Measurements from ENCODE around the gene ITGA8.
A peak's percentile ranks its signal among the peaks of the same experiment; 100 is the strongest.

The ITGA8 gene

GRCh38 chr10:15735763-15736162 lies 16.0 kb upstream of the ITGA8 start:
- Histone ChIP-seq H3K27me3 (replicated peaks; ENCODE audit: control insufficient read depth, insufficient read depth, low read length) (no peaks in the 10 kb centered on the region), H3K9ac (ENCODE audit: low read length) (no peak overlapping the region), H3K9me3 (ENCODE audit: control insufficient read depth, low read length) (peaks cover 4% of the 10 kb centered on the region), H3K4me1 (ENCODE audit: control insufficient read depth, insufficient read depth, low read length) (peaks cover 11% of the 10 kb centered on the region), H3K4me3 (ENCODE audit: low read length) (no peak overlapping the region), H3K36me3 (ENCODE audit: control insufficient read depth, insufficient read depth, low read length, severe bottlenecking) (no peaks in the 10 kb centered on the region)
- peak; percentile 11 for DNase-seq (ENCODE audit: low read depth)

- Histone ChIP-seq H3K4me1 (ENCODE audit: control insufficient read depth, insufficient read depth, low read length) (peaks cover 3% of the 10 kb centered on the region), H3K9ac (ENCODE audit: low read length) (no peak overlapping the region), H3K4me3 (ENCODE audit: low read length) (no peak overlapping the region), H3K9me3 (ENCODE audit: control insufficient read depth, low read length) (peaks cover 13% of the 10 kb centered on the region), H3K36me3 (ENCODE audit: control insufficient read depth, insufficient read depth, low read length, severe bottlenecking) (no peaks in the 10 kb centered on the region), H3K27me3 (replicated peaks; ENCODE audit: control insufficient read depth, insufficient read depth, low read length) (no peaks in the 10 kb centered on the region)
- DNase-seq (ENCODE audit: low read depth), result no peak
Observed at GRCh38 chr10:15730341-15730740, 10.6 kb upstream of the ITGA8 start.

- Histone ChIP-seq H3K36me3 (ENCODE audit: control insufficient read depth, insufficient read depth, low read length, severe bottlenecking) (no peaks in the 10 kb centered on the region), H3K27me3 (replicated peaks; ENCODE audit: control insufficient read depth, insufficient read depth, low read length) (no peaks in the 10 kb centered on the region), H3K4me1 (ENCODE audit: control insufficient read depth, insufficient read depth, low read length) (peaks cover 7% of the 10 kb centered on the region), H3K4me3 (ENCODE audit: low read length) (no peak overlapping the region), H3K9me3 (ENCODE audit: control insufficient read depth, low read length) (peaks cover 13% of the 10 kb centered on the region), H3K9ac (ENCODE audit: low read length) (no peak overlapping the region)
- no peak for DNase-seq (ENCODE audit: low read depth)
Observed at GRCh38 chr10:15729890-15730289, 10.2 kb upstream of the ITGA8 start.

- DNase-seq (ENCODE audit: low read depth), result no peak
- Histone ChIP-seq H3K27me3 (replicated peaks; ENCODE audit: control insufficient read depth, insufficient read depth, low read length) (peaks cover 9% of the 10 kb centered on the region), H3K9ac (ENCODE audit: low read length) (no peak overlapping the region), H3K9me3 (ENCODE audit: control insufficient read depth, low read length) (peaks cover 12% of the 10 kb centered on the region), H3K4me1 (ENCODE audit: control insufficient read depth, insufficient read depth, low read length) (peaks cover 9% of the 10 kb centered on the region), H3K4me3 (ENCODE audit: low read length) (no peak overlapping the region), H3K36me3 (ENCODE audit: control insufficient read depth, insufficient read depth, low read length, severe bottlenecking) (no peaks in the 10 kb centered on the region)
Observed at GRCh38 chr10:15726042-15726441, 6.3 kb upstream of the ITGA8 start.

GRCh38 chr10:15725603-15726002 lies 5.9 kb upstream of the ITGA8 start:
- H3K9me3 ChIP-seq (ENCODE audit: control insufficient read depth, low read length), result peaks cover 8% of the 10 kb centered on the region
- H3K4me1 ChIP-seq (ENCODE audit: control insufficient read depth, insufficient read depth, low read length), result peaks cover 9% of the 10 kb centered on the region
- no peak overlapping the region for H3K9ac ChIP-seq (ENCODE audit: low read length)
- H3K27me3 ChIP-seq (replicated peaks; ENCODE audit: control insufficient read depth, insufficient read depth, low read length), result peaks cover 13% of the 10 kb centered on the region
- H3K4me3 ChIP-seq (ENCODE audit: low read length), result no peak overlapping the region
- peak; percentile 90 for DNase-seq (ENCODE audit: low read depth)
- no peaks in the 10 kb centered on the region for H3K36me3 ChIP-seq (ENCODE audit: control insufficient read depth, insufficient read depth, low read length, severe bottlenecking)

GRCh38 chr10:15724683-15725082 lies 5.0 kb upstream of the ITGA8 start:
- Histone ChIP-seq H3K4me1 (ENCODE audit: control insufficient read depth, insufficient read depth, low read length) (peaks cover 9% of the 10 kb centered on the region), H3K4me3 (ENCODE audit: low read length) (no peak overlapping the region), H3K36me3 (ENCODE audit: control insufficient read depth, insufficient read depth, low read length, severe bottlenecking) (no peaks in the 10 kb centered on the region), H3K9me3 (ENCODE audit: control insufficient read depth, low read length) (no peaks in the 10 kb centered on the region), H3K27me3 (replicated peaks; ENCODE audit: control insufficient read depth, insufficient read depth, low read length) (peaks cover 13% of the 10 kb centered on the region), H3K9ac (ENCODE audit: low read length) (no peak overlapping the region)
- DNase-seq (ENCODE audit: low read depth), result no peak

GRCh38 chr10:15723803-15724202 lies 4.1 kb upstream of the ITGA8 start:
- H3K4me3 ChIP-seq (ENCODE audit: low read length), result no peak overlapping the region

GRCh38 chr10:15720635-15721287 lies 1.0 kb upstream of the ITGA8 start:
- Histone ChIP-seq H3K4me3 (ENCODE audit: low read length) (no peak overlapping the region), H3K9ac (ENCODE audit: low read length) (no peak overlapping the region), H3K27me3 (replicated peaks; ENCODE audit: control insufficient read depth, insufficient read depth, low read length) (peaks cover 22% of the 10 kb centered on the region), H3K4me1 (ENCODE audit: control insufficient read depth, insufficient read depth, low read length) (peaks cover 16% of the 10 kb centered on the region), H3K9me3 (ENCODE audit: control insufficient read depth, low read length) (no peaks in the 10 kb centered on the region), H3K36me3 (ENCODE audit: control insufficient read depth, insufficient read depth, low read length, severe bottlenecking) (no peaks in the 10 kb centered on the region)
- DNase-seq (ENCODE audit: low read depth), result no peak

More at GRCh38 chr10:15723803-15724202, 4.1 kb upstream of the ITGA8 start:
- no peaks in the 10 kb centered on the region for H3K36me3 ChIP-seq (ENCODE audit: control insufficient read depth, insufficient read depth, low read length, severe bottlenecking)
- H3K9me3 ChIP-seq (ENCODE audit: control insufficient read depth, low read length), result no peaks in the 10 kb centered on the region
- H3K4me1 ChIP-seq (ENCODE audit: control insufficient read depth, insufficient read depth, low read length), result peaks cover 13% of the 10 kb centered on the region
- H3K27me3 ChIP-seq (replicated peaks; ENCODE audit: control insufficient read depth, insufficient read depth, low read length), result peaks cover 19% of the 10 kb centered on the region
- H3K9ac ChIP-seq (ENCODE audit: low read length), result no peak overlapping the region
- no peak for DNase-seq (ENCODE audit: low read depth)

- peak; percentile 79 for DNase-seq (ENCODE audit: low read depth)
- Histone ChIP-seq H3K9ac (ENCODE audit: low read length) (peak overlapping the region; percentile 74), H3K27me3 (replicated peaks; ENCODE audit: control insufficient read depth, insufficient read depth, low read length) (peaks cover 22% of the 10 kb centered on the region), H3K9me3 (ENCODE audit: control insufficient read depth, low read length) (no peaks in the 10 kb centered on the region), H3K4me1 (ENCODE audit: control insufficient read depth, insufficient read depth, low read length) (peaks cover 11% of the 10 kb centered on the region), H3K4me3 (ENCODE audit: low read length) (peak overlapping the region; percentile 82), H3K36me3 (ENCODE audit: control insufficient read depth, insufficient read depth, low read length, severe bottlenecking) (no peaks in the 10 kb centered on the region)
Observed at GRCh38 chr10:15719049-15719898, 448 bp downstream of the ITGA8 start.

- Histone ChIP-seq H3K27me3 (replicated peaks; ENCODE audit: control insufficient read depth, insufficient read depth, low read length) (peaks cover 22% of the 10 kb centered on the region), H3K4me1 (ENCODE audit: control insufficient read depth, insufficient read depth, low read length) (peaks cover 17% of the 10 kb centered on the region), H3K36me3 (ENCODE audit: control insufficient read depth, insufficient read depth, low read length, severe bottlenecking) (no peaks in the 10 kb centered on the region), H3K4me3 (ENCODE audit: low read length) (peak overlapping the region; percentile 82), H3K9me3 (ENCODE audit: control insufficient read depth, low read length) (no peaks in the 10 kb centered on the region), H3K9ac (ENCODE audit: low read length) (peak overlapping the region; percentile 74)
- peak; percentile 50 for DNase-seq (ENCODE audit: low read depth)
Observed at GRCh38 chr10:15718694-15719048, 1.1 kb downstream of the ITGA8 start.

- Histone ChIP-seq H3K9ac (ENCODE audit: low read length) (peak overlapping the region; percentile 5), H3K36me3 (ENCODE audit: control insufficient read depth, insufficient read depth, low read length, severe bottlenecking) (no peaks in the 10 kb centered on the region), H3K27me3 (replicated peaks; ENCODE audit: control insufficient read depth, insufficient read depth, low read length) (peaks cover 10% of the 10 kb centered on the region), H3K9me3 (ENCODE audit: control insufficient read depth, low read length) (no peaks in the 10 kb centered on the region), H3K4me3 (ENCODE audit: low read length) (no peak overlapping the region), H3K4me1 (ENCODE audit: control insufficient read depth, insufficient read depth, low read length) (peaks cover 36% of the 10 kb centered on the region)
- DNase-seq (ENCODE audit: low read depth), result peak; percentile 76
Observed at GRCh38 chr10:15715619-15716227, 4.0 kb downstream of the ITGA8 start.
